ENCODE data around the gene RIN2.

DNA sequence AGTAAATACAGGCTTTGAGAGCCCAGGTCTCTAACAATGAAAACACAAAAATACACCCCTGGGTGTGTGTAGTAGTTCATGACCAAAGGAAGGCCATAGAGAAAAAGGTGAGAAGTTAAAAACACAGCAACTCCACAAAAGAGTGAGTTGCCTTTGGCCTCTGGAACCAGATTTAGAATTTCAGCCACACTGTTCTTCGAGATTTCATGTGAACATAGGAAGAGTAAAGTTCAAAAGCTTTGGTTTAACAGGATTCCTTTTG lies 43.5 kb upstream of the RIN2 start:
- TF ChIP-seq POLR2A (IDR thresholded peaks at IDR 0.05) (no peak), CTCF (IDR thresholded peaks at IDR 0.05) (no peak)

Measured in right lobe of liver (tissue), 4 donors.